Fibroblast of mammary gland (primary cell): ENCODE data around the gene CTR9.

Source experiments
- DNase-seq: peaks from one replicate; pipeline ENCODE4 v3.0.0-alpha.2; 2010; ENCODE audit warnings: low read depth
- H3K4me3 ChIP-seq: 2 replicates; pipeline ENCODE4 v1.5.1; 2011; ENCODE audit warnings: low read depth, mild to moderate bottlenecking, low read length, moderate library complexity; ENCODE audit not compliant: control insufficient read depth
- CTCF ChIP-seq: conservative IDR thresholded peaks from 2 replicates; pipeline ENCODE4 v1.5.1; 2011; ENCODE audit warnings: low read depth, low read length, inconsistent platforms; ENCODE audit not compliant: control insufficient read depth, insufficient read depth

CTR9 gene

GRCh38 chr11:10750838-10751580 lies at the start of gene CTR9:
Gene CTR9 (plus strand): TSS chr11:10751246. CDS start chr11:10751413, 167 bp downstream.
- peak within 1 kb of the TSS; percentile 87 for H3K4me3 ChIP-seq
- peak; percentile 92 for DNase-seq
- TF ChIP-seq CTCF, result peak; percentile 8

- peak; percentile 60 for DNase-seq
- TF ChIP-seq CTCF, result no peak
- H3K4me3 ChIP-seq, result no peak overlapping the region
These were observed 49.1 kb upstream of the CTR9 start for GRCh38 chr11:10701982-10702381.

GRCh38 chr11:10708131-10708530 lies 42.9 kb upstream of the CTR9 start:
- H3K4me3 ChIP-seq, result no peak overlapping the region
- no peak for TF ChIP-seq CTCF
- DNase-seq, result no peak

- no peak for DNase-seq
- H3K4me3 ChIP-seq, result no peak overlapping the region
- TF ChIP-seq CTCF, result no peak
These were observed 41.6 kb upstream of the CTR9 start for GRCh38 chr11:10709299-10710086.

- H3K4me3 ChIP-seq, result no peak overlapping the region
- no peak for TF ChIP-seq CTCF
- DNase-seq, result no peak
These were observed 35.5 kb upstream of the CTR9 start for GRCh38 chr11:10715571-10715970.

GRCh38 chr11:10716122-10716521 lies 34.9 kb upstream of the CTR9 start:
- no peak overlapping the region for H3K4me3 ChIP-seq
- DNase-seq, result peak; percentile 30
- no peak for TF ChIP-seq CTCF
